Measurements from ENCODE around the gene CCL27. TPM values are rescaled to one million over a fixed set of nuclear protein-coding genes. Genes with fewer than 3 reads are reported as not detected.

Gene CCL27
- total RNA-seq, 2 donors from 2014 or later, result not detected

DNA sequence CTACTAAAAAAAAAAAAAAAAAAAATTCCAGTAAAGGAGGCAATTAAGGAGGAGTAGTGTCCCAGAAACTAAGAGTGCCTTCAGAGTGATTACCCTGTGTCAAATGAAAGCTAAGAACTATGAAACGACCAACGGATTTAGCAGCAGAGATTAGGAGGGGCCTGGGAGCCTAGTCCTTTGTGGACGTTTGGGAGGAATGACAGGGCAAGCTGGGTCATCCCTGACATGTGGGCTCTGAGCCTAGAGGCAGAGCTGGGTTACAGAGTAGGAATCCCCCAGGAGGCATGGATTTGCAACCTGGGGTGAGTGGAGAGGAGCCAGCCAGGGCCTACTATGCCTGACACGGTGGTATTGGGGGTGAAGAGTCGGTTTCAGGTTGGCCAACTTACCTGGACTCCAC lies 29.3 kb downstream of the CCL27 start:
- H3K4me3 ChIP-seq, result no peak overlapping the region
- TF ChIP-seq, protein P1, sequence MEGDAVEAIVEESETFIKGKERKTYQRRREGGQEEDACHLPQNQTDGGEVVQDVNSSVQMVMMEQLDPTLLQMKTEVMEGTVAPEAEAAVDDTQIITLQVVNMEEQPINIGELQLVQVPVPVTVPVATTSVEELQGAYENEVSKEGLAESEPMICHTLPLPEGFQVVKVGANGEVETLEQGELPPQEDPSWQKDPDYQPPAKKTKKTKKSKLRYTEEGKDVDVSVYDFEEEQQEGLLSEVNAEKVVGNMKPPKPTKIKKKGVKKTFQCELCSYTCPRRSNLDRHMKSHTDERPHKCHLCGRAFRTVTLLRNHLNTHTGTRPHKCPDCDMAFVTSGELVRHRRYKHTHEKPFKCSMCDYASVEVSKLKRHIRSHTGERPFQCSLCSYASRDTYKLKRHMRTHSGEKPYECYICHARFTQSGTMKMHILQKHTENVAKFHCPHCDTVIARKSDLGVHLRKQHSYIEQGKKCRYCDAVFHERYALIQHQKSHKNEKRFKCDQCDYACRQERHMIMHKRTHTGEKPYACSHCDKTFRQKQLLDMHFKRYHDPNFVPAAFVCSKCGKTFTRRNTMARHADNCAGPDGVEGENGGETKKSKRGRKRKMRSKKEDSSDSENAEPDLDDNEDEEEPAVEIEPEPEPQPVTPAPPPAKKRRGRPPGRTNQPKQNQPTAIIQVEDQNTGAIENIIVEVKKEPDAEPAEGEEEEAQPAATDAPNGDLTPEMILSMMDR (IDR thresholded peaks at IDR 0.05), result no peak
- no peaks in the 10 kb centered on the region for H3K36me3 ChIP-seq
- H3K9ac ChIP-seq (ENCODE audit: low read depth in 2 of 2, low read length in 2 of 2), result no peak overlapping the region
- intact Hi-C loops (cut with DNase I), result no loop called here
- peaks cover 19% of the 10 kb centered on the region for H3K27me3 ChIP-seq
- H3K9me3 ChIP-seq, result no peaks in the 10 kb centered on the region
- no peaks in the 10 kb centered on the region for H3K4me1 ChIP-seq
- H3K27ac ChIP-seq, result no peak overlapping the region
- no peak for DNase-seq

DNA sequence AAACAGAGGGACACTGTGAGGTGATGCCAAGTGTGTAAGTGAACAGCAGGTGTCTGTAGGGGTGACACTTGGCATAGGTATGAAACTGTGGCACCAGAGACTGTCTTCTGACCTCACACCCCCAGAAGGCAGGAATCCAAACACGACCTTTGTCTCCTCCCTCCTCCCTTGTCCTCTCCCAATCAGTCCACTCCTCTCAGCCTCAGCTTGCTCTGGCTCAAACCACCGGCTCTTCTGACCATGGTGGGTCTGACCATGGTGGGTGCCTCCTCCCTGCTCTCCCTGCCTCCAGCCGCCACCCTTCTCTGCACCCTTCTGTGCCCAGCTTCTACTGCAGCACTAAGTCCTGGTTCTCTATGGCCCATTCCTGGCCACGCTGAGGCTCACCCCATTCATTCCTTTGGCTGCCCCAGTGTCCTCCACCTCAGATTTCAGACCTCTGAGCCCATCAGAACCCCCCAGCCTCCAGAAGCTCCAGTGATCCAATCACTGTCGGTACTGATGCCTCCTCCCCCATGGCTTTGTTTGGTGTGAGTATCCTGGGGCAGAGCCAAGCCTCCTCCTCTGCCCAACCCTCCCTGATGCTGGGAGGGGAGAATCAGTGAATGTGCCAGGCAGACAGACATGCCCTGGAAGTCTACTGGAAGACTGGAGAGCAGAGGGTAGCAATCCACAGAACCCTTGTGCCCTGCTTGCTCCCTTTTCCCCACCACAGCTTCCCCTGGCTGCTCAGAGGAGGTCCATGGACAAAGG lies 31.9 kb downstream of the CCL27 start:
- Histone ChIP-seq H3K36me3 (no peaks in the 10 kb centered on the region), H3K27ac (no peak overlapping the region), H3K9me3 (no peaks in the 10 kb centered on the region), H3K4me1 (no peaks in the 10 kb centered on the region), H3K9ac (ENCODE audit: low read depth in 2 of 2, low read length in 2 of 2) (peak overlapping the region in 1 of 2 donors; percentile 43), H3K27me3 (peaks cover 45% of the 10 kb centered on the region), H3K4me3 (no peak overlapping the region)
- intact Hi-C loops (cut with DNase I), result no loop called here
- TF ChIP-seq, protein P1 (IDR thresholded peaks at IDR 0.05), result no peak
- no peak for DNase-seq

DNA sequence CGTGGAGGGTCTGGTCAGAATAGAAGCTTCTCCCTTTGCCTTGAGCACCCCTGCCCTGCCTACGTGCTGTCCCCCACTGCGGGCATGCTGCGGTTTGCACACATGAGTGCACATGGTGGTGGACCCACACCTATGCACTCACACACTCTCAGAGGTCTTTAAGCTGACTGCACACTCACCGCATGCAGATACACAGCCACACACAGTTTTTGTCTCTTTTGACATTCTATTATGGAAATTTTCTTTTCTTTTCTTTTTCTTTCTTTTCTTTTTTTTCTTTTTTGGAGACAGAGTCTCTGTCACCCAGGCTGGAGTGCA lies 33.0 kb downstream of the CCL27 start:
- no peak for DNase-seq
- no peak overlapping the region for H3K4me3 ChIP-seq
- no peaks in the 10 kb centered on the region for H3K4me1 ChIP-seq
- peaks cover 55% of the 10 kb centered on the region for H3K27me3 ChIP-seq
- TF ChIP-seq, protein P1 (IDR thresholded peaks at IDR 0.05), result no peak
- peak overlapping the region in 1 of 2 donors; percentile 14 for H3K9ac ChIP-seq (ENCODE audit: low read depth in 2 of 2, low read length in 2 of 2)
- no peak overlapping the region for H3K27ac ChIP-seq
- no peaks in the 10 kb centered on the region for H3K9me3 ChIP-seq
- H3K36me3 ChIP-seq, result no peaks in the 10 kb centered on the region
- intact Hi-C loops (cut with DNase I), result no loop called here

DNA sequence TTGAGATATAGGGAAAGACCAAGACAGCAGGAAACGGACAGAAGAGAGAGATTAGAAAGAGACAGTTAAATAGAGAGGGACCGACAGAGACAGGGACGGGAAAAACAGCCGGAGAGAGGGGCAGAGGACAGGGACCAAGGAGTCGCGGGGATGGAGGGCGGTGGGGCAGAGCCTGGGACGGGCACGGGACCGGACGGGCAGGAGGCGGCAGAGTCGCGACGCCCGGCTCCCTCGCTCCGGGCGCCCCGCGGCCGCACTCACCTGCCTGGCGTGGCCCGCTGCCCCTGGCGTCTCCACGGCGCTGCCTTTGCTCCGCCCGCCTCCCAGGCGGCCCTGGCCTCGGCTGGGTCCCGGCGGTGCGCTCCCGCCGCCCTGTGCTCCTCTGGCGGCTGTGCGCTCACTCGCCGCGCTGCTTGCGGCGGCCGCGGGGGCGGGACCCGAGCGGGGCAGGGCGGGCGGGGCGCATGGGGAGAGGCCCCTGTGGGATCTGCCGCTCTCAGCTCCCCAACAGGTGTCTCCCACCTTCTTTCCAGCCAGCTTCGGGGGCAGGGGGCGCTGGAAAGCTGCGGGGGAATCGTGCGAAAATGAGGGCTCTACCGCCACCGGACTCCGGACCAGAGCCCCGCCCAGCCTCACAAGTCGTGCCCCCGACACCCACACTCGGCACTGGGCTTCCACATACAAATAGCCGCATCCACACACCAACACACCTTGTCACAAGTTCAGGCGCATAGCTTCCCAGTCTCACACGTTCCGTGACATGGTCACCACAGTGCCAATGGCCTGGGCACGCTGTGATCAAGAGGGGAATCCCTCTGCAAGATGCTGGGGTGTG lies 33.6 kb downstream of the CCL27 start, which contains the start of gene ARID3C:
ARID3C (minus strand) TSS at position 411 of the 835 bp plus-strand sequence. CDS start 1,052 bp downstream, outside the sequence.
- intact Hi-C loops (cut with DNase I), result no loop called here
- TF ChIP-seq, protein P1 (IDR thresholded peaks at IDR 0.05), result no peak
- no peak for DNase-seq
- Histone ChIP-seq H3K36me3 (no peaks in the 10 kb centered on the region), H3K4me1 (no peaks in the 10 kb centered on the region), H3K9ac (ENCODE audit: low read depth in 2 of 2, low read length in 2 of 2) (peak within 1 kb of the TSS; percentile 40 to 64), H3K9me3 (no peaks in the 10 kb centered on the region), H3K4me3 (peak within 1 kb of the TSS; percentile 33), H3K27me3 (peaks cover 61% of the 10 kb centered on the region), H3K27ac (no peak within 1 kb of the TSS)

DNA sequence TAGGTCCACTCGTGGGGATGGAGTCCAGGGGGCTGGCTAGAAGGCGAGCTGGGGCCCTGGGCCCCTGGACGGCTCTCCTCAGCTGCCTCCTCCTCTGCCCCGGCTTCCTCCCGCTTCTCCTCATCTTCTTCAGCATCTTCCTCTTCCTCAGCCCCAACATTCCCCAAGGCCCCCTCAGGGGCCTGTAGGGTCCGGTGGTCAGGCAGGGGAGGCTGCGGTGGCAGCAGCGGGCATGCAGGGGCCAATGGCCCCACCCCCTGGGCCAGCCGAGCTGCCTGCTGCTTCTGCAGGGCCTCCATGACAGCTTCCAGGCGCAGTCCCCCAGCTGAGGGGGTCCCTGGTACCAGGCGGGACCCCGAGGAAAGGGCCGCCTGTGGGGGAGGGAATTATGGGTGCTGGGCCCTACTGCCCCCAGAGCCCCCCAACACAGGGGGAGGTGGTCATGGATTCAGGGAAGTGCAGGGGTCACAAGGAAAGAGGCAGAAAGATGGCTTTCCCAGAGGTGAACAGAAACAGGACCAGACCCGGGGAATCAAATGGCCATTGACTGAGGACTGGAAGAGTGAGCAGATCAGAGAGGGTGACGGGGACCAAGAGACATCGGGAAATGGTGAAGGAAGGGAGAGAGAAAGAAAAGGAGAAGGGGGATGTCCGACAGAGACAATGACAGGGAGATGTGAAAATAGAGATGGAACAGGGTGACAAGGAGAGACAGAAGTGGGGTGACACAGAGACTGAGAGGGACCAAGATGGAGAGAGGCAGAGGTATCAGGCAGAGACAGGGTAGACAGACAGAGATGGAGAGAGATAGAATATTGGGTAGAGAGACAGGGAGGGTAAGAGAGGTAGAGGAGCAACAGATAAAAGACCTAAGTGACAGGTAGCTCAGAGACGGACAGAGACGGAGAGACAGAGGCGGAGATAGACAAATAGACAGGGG lies 34.5 kb downstream of the CCL27 start:
- no peak for DNase-seq
- no peaks in the 10 kb centered on the region for H3K4me1 ChIP-seq
- no peak overlapping the region for H3K27ac ChIP-seq
- TF ChIP-seq, protein P1 (IDR thresholded peaks at IDR 0.05), result no peak
- peaks cover 69% of the 10 kb centered on the region for H3K27me3 ChIP-seq
- H3K9ac ChIP-seq (ENCODE audit: low read depth in 2 of 2, low read length in 2 of 2), result peak overlapping the region in 1 of 2 donors; percentile 40
- H3K9me3 ChIP-seq, result no peaks in the 10 kb centered on the region
- H3K36me3 ChIP-seq, result no peaks in the 10 kb centered on the region
- intact Hi-C loops (cut with DNase I), result no loop called here
- peak overlapping the region; percentile 33 for H3K4me3 ChIP-seq
